H1 (cell line): Measurements from ENCODE around the gene DDC. TPM values are rescaled to one million over a fixed set of nuclear protein-coding genes. Genes with fewer than 3 reads are reported as not detected.

Experiments used
- ATF2 ChIP-seq: IDR thresholded peaks from 2 replicates; pipeline ENCODE4 v1.6.1; 2012; ENCODE audit warnings: low read length, inconsistent platforms
- EP300 ChIP-seq, 2 experiments: IDR thresholded peaks; 1 replicate in 1 of 2; 2 replicates in 1 of 2; pipeline ENCODE4 v1.6.1; 2011 to 2012; ENCODE audit warnings: low read depth in 2 of 2, low read length in 2 of 2, mild to moderate bottlenecking in 2 of 2, borderline replicate concordance in 1 of 2, inconsistent platforms in 1 of 2, moderate library complexity in 1 of 2
- RNF2 ChIP-seq: fragments of 200-900, 300-1000 bp; sonication (generic); IDR thresholded peaks from 2 replicates; pipeline ENCODE4 v1.7.1; 2016; ENCODE audit warnings: borderline replicate concordance, low read depth, mild to moderate bottlenecking, antibody characterized with exemption, low read length; ENCODE audit not compliant: poor library complexity, severe bottlenecking; ENCODE audit errors: missing control alignments
- polyA plus RNA-seq, 7 experiments: library from polyadenylated mRNA; depleted of rRNA in 3 of 7; stranded (reverse) in 5 of 7; unstranded in 2 of 7; fragments of >200 nt in 5 of 7; fragments of 200-250 nt in 2 of 7; gene quantifications; 1 replicate in 5 of 7; 2 replicates in 1 of 7; 4 replicates in 1 of 7; pipeline versions ENCODE4 v1.2.1 to v1.2.3, GENCODE V29; 2011 to 2013; ENCODE audit warnings: missing spikeins in 2 of 7, mixed read lengths in 2 of 7
- total RNA-seq: library from RNA; stranded (reverse); fragmentation: NEBNext Ultra II Directional; extraction: Animal tissue kit (Norgen Biotek cat#: 25700); gene quantifications from 2 replicates; pipeline ENCODE4 v1.2.1, GENCODE V29; 2021

The DDC gene
- total and polyA plus RNA-seq, 2 of the 8 experiments (the other 6 are each of a cell fraction or from before 2014, with no cell fraction given), result 0.05 TPM; not detected in 1

- TF ChIP-seq ATF2, result no peak
- no peak for TF ChIP-seq RNF2
- TF ChIP-seq EP300 (IDR thresholded peaks at IDR 0.05; ENCODE audit: borderline replicate concordance in 1 of 2, low read depth in 2 of 2, low read length in 2 of 2), result no peak
These were observed 133.9 kb downstream of the DDC start (continued) for GRCh38 chr7:50431316-50431715.
